Hindlimb muscle (tissue), 1 donor: Measurements from ENCODE around the gene ARL4D. TPM values are rescaled to one million over a fixed set of nuclear protein-coding genes. Genes with fewer than 3 reads are reported as not detected.
"Not testable (repeated sequence)": the region's sequence is repeated elsewhere in the genome, so short reads cannot be mapped to it uniquely, and the experiment has no call there.

Experiments
- DNase-seq: peaks from one replicate; pipeline ENCODE4 v3.0.0-alpha.2; 2013
- polyA plus RNA-seq: library from polyadenylated mRNA; unstranded; fragments of 120-200 nt; gene quantifications from one replicate; pipeline ENCODE4 v1.2.1, GENCODE V29; 2013; ENCODE audit not compliant: insufficient read length

Gene ARL4D
- 10.7 TPM for polyA plus RNA-seq

GRCh38 chr17:43398724-43399595, at the start of gene ARL4D:
TSS of gene ARL4D (plus strand) at chr17:43398993. CDS start at chr17:43399733, 740 bp downstream.
- DNase-seq: peak; percentile 89

GRCh38 chr17:43349142-43349541, 49.7 kb upstream of the ARL4D start:
- DNase-seq: no peak

GRCh38 chr17:43350888-43351361, 47.9 kb upstream of the ARL4D start:
- DNase-seq: no peak

- DNase-seq: no peak
Observed at GRCh38 chr17:43351691-43352090, 47.1 kb upstream of the ARL4D start.

GRCh38 chr17:43352579-43353331, 46.0 kb upstream of the ARL4D start:
- no peak for DNase-seq

- DNase-seq: no peak
Observed at GRCh38 chr17:43353393-43353792, 45.4 kb upstream of the ARL4D start.

- DNase-seq: no peak
Observed at GRCh38 chr17:43354371-43354770, 44.4 kb upstream of the ARL4D start.

GRCh38 chr17:43356450-43356849, 42.3 kb upstream of the ARL4D start:
- no peak for DNase-seq

- DNase-seq: peak; percentile 62
Observed at GRCh38 chr17:43356999-43357398, 41.8 kb upstream of the ARL4D start.

- DNase-seq: no peak
Observed at GRCh38 chr17:43359469-43360110, 39.2 kb upstream of the ARL4D start.

- peak; percentile 78 for DNase-seq
Observed at GRCh38 chr17:43360376-43360738, 38.4 kb upstream of the ARL4D start.

- peak; percentile 89 for DNase-seq
Observed at GRCh38 chr17:43360739-43361505, 37.9 kb upstream of the ARL4D start.

GRCh38 chr17:43363181-43363925, 35.4 kb upstream of the ARL4D start:
- DNase-seq: no peak

GRCh38 chr17:43363926-43364285, 34.9 kb upstream of the ARL4D start:
- no peak for DNase-seq

- DNase-seq: no peak
Observed at GRCh38 chr17:43365356-43365755, 33.4 kb upstream of the ARL4D start.

GRCh38 chr17:43365921-43366320, 32.9 kb upstream of the ARL4D start:
- not testable (repeated sequence) for DNase-seq

GRCh38 chr17:43366891-43367736, 31.7 kb upstream of the ARL4D start:
- DNase-seq: no peak

GRCh38 chr17:43367737-43368242, 31.0 kb upstream of the ARL4D start:
- DNase-seq: peak; percentile 86

GRCh38 chr17:43368740-43369506, 29.9 kb upstream of the ARL4D start:
- DNase-seq: peak; percentile 89

- DNase-seq: no peak
Observed at GRCh38 chr17:43369986-43370385, 28.8 kb upstream of the ARL4D start.
